ENCODE data around the gene ATP5F1D.

ATP5F1D gene

GRCh38 chr19:1229056-1229923, 12.3 kb upstream of the ATP5F1D start:
- Histone ChIP-seq H2AFZ (ENCODE audit: low read depth) (no peak overlapping the region), H3K9ac (no peak overlapping the region), H3K36me3 (ENCODE audit: insufficient read depth) (no peaks in the 10 kb centered on the region), H3K4me3 (IDR thresholded peaks at IDR 0.05; ENCODE audit: insufficient read depth, low read depth, low read length) (no peak overlapping the region), H3K4me2 (no peak overlapping the region), H3K27me3 (ENCODE audit: insufficient read depth, low read depth) (peaks cover 3% of the 10 kb centered on the region; the same call in 1 of the 2 replicates), H3K4me1 (ENCODE audit: low read depth, poor library complexity, severe bottlenecking) (no peaks in the 10 kb centered on the region), H3K79me2 (ENCODE audit: insufficient read depth, low read depth) (no peaks in the 10 kb centered on the region), H3K27ac (no peak overlapping the region), H4K20me1 (ENCODE audit: insufficient read depth) (no peaks in the 10 kb centered on the region)
- TF ChIP-seq, protein P1, sequence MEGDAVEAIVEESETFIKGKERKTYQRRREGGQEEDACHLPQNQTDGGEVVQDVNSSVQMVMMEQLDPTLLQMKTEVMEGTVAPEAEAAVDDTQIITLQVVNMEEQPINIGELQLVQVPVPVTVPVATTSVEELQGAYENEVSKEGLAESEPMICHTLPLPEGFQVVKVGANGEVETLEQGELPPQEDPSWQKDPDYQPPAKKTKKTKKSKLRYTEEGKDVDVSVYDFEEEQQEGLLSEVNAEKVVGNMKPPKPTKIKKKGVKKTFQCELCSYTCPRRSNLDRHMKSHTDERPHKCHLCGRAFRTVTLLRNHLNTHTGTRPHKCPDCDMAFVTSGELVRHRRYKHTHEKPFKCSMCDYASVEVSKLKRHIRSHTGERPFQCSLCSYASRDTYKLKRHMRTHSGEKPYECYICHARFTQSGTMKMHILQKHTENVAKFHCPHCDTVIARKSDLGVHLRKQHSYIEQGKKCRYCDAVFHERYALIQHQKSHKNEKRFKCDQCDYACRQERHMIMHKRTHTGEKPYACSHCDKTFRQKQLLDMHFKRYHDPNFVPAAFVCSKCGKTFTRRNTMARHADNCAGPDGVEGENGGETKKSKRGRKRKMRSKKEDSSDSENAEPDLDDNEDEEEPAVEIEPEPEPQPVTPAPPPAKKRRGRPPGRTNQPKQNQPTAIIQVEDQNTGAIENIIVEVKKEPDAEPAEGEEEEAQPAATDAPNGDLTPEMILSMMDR (conservative IDR thresholded peaks at IDR 0.05; ENCODE audit: low read depth, low read length) = no peak

DNA sequence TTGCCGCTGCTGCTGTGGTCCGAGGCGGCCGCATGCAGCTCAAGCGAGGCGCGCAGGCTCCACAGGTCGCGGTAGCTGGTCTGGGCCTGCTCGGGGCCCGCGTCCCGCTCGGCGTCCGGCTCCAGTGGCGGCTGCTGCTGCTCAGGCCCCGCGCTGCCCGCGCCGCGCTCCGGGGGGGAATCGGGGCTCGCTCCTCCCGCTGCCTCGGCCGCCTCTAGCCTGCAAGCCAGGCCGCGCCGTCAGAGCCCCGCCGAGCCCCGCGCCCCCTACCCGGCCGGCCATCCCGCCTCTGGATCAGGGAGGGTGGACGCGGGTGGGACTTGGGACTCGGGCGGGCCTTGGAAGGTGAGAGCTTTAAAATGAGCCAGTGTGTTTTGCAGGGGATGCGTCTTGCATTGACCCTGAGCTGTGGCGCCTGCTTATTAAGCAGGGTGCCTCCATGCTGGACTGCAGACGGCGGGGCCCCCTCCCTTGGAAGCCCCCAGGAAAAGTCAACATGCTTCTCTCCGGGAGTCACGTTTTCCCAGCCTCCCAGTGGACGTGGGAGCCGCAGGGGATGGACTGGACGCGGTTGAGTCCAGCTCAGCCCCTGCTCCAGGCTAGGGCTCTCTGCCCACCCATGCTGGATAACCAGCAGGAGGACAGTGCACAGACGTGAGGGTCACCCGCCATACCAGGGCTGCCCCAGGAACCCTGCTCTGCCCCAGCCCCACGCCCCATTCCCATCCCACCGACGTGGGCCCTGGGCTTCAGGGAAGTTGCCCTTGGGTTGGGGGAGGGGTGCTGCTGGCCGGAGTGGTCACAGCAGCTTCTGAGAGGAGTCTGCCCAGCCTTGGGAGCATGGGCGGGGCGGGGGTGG, 11.4 kb upstream of the ATP5F1D start:
- Histone ChIP-seq H3K36me3 (ENCODE audit: insufficient read depth) (no peaks in the 10 kb centered on the region), H4K20me1 (ENCODE audit: insufficient read depth) (no peaks in the 10 kb centered on the region), H3K27me3 (ENCODE audit: insufficient read depth, low read depth) (peaks cover 3% of the 10 kb centered on the region; the same call in 1 of the 2 replicates), H3K4me1 (ENCODE audit: low read depth, poor library complexity, severe bottlenecking) (no peaks in the 10 kb centered on the region), H2AFZ (ENCODE audit: low read depth) (no peak overlapping the region), H3K4me2 (no peak overlapping the region), H3K79me2 (ENCODE audit: insufficient read depth, low read depth) (no peaks in the 10 kb centered on the region), H3K9ac (no peak overlapping the region), H3K27ac (no peak overlapping the region), H3K4me3 (IDR thresholded peaks at IDR 0.05; ENCODE audit: insufficient read depth, low read depth, low read length) (no peak overlapping the region)
- TF ChIP-seq, protein P1 (conservative IDR thresholded peaks at IDR 0.05; ENCODE audit: low read depth, low read length) = no peak

DNA sequence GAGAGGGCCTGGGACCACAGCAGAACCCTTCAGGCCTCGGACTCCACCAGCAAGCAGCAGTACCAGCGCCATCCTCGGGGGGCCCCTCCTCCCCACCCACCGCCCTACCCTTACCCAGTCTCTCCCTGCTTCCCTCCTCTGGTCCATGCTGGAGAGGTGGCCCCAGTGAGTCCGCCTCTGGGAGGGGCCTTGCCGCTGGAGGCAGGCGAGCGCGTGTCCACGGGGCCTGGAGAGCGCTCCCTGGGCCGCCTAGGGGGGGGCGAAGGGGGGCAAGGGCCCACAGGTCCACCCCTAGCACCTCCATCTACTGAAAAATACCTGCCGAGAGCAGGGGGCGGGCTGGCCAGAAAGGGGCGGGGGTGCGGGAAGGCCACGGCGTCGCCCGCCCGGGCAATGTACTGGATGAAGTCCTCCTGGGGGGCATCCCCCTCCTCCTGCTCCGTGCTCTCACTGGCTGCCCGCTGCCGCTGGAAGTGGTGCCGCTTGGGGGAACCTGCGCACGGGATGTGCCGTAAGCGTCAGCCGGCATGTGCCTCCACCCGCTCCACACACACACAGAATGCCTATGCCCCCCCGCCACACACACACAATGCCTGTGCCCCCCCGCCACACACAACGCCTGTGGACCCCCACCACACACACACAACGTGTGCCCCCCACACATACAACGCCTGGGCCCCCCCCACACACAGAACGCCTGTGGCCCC, 10.6 kb upstream of the ATP5F1D start:
- Histone ChIP-seq H2AFZ (ENCODE audit: low read depth) (no peak overlapping the region), H4K20me1 (ENCODE audit: insufficient read depth) (no peaks in the 10 kb centered on the region), H3K79me2 (ENCODE audit: insufficient read depth, low read depth) (no peaks in the 10 kb centered on the region), H3K9ac (no peak overlapping the region), H3K4me1 (ENCODE audit: low read depth, poor library complexity, severe bottlenecking) (no peaks in the 10 kb centered on the region), H3K27me3 (ENCODE audit: insufficient read depth, low read depth) (peaks cover 5% of the 10 kb centered on the region; the same call in 1 of the 2 replicates), H3K4me3 (IDR thresholded peaks at IDR 0.05; ENCODE audit: insufficient read depth, low read depth, low read length) (no peak overlapping the region), H3K36me3 (ENCODE audit: insufficient read depth) (no peaks in the 10 kb centered on the region), H3K4me2 (no peak overlapping the region), H3K27ac (no peak overlapping the region)
- TF ChIP-seq, protein P1 (conservative IDR thresholded peaks at IDR 0.05; ENCODE audit: low read depth, low read length) = no peak
